Lung microvascular endothelial cell (primary cell): ENCODE data around the gene MYL9. TPM values are rescaled to one million over a fixed set of nuclear protein-coding genes. Genes with fewer than 3 reads are reported as not detected.

Experiments
- DNase-seq, 2 donors: peaks; one replicate each; pipeline versions ENCODE4 v3.0.0 to v3.0.0-alpha.2; 2010; ENCODE audit warnings: low read depth in 2 of 2
- total RNA-seq: library from RNA; depleted of rRNA; stranded (reverse); fragments of >200 nt; gene quantifications from 2 replicates; pipeline ENCODE4 v1.2.1, GENCODE V29; 2014

Gene MYL9
- total RNA-seq, 1 donor from 2014 or later = 0.60 TPM

GRCh38 chr20:36579996-36580545 lies 38.8 kb downstream of the MYL9 start:
- peak in 1 of 2 donors; percentile 38 for DNase-seq

DNA sequence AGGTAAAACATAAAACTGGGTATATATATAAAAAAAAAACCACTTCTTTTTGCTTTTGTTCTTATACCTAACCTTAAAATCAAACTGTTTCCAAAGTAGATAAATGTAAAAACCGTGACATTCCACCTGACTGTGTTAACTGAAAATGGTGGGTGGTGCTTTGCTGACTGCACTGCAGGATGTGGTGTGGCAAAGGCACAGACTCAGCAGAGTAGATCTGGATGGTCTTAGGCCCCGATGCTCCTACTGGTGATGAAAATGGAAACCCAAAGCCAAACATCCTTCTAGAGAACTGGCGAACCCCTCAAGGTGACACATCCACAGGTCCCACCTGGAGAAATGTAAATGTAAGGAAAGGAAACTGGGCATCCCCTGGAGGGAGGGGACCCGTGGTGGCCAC lies 41.0 kb downstream of the MYL9 start:
- no peak for DNase-seq

DNA sequence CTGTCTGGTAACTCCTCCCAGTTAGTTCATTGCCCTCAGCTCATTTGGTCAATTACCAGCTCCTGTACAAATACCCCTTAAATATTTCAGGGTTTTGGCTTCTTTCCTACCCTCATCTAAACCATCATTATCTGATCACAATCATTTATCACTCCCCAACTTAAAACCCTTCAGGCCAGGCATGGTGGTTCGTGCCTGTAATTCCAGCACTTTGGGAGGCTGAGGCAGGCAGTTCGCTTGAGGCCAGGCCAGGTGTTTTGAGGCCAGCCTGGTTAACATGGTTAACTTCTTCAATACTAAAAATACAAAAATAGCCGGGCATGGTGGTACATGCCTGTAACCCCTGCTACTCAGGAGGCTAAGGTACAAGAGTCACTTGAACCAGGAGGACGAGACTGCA lies 41.5 kb downstream of the MYL9 start:
- no peak for DNase-seq

- DNase-seq = no peak
These were observed 42.7 kb downstream of the MYL9 start for GRCh38 chr20:36584018-36584481.

DNA sequence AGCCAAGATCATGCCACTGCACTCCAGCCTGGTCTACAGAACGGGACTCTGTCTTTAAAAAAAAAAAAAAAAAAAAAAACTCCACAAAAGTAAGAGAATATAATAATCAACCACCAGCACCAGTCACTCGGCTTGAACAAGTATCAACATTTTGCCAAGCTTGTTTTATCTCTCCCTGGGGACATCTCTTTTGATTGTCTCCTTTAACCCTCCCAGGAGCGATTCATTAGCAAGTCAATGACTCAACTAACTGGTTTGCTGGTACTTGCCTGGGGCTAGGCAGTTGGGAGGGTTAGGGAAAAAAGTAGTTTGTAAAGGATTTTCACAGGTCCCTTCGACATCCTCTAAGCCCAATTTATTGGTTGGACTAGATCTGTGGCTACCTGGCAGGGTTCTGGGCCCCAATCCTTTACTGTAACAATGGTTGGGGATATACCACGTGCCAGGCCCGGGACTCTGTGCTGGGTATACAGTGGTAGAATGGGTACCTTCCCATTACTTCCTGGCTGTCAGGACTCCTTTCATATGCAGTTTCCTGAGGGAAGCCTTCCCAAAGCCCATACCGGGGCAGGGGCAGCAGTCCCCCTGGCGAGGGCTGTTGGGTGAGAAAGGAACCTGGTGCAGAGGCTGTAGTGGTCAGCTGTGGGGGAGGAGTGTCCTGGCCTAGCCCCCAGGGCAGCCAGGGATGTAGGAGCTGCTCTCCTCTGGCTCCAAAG lies 44.2 kb downstream of the MYL9 start:
- no peak for DNase-seq

GRCh38 chr20:36587388-36588070 lies 46.2 kb downstream of the MYL9 start:
- no peak for DNase-seq

DNA sequence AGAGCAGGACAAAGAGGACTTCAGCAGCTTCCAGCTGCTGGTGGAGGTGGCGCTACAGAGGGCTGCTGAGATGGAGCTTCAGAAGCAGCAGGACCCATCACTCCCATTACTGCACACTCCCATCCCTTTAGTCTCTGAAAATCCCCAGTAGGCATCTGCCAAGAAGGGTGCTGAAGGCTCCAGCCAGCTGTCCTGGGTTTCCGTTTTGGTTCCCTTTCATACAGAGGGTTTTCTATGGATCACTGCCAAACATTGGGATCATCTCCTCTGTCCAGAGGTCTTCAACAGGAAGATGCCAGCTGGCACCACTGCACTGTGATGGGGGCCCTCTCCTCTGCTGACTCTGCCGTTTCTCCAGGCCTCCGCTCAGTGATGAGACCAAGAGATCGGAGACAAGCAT lies 50.0 kb downstream of the MYL9 start:
- DNase-seq = no peak

GRCh38 chr20:36591854-36592641 lies 50.7 kb downstream of the MYL9 start:
- DNase-seq = no peak

- no peak for DNase-seq
These were observed 52.1 kb downstream of the MYL9 start for GRCh38 chr20:36593347-36593929.

- peak in 1 of 2 donors; percentile 43 for DNase-seq
These were observed 58.6 kb downstream of the MYL9 start for GRCh38 chr20:36599912-36600345.

Other genes starting within 250 kb of the MYL9 start
- 9.2 and 15.9 TPM in 2 replicates for gene DLGAP4, start 235.2 kb upstream of the MYL9 start, total RNA-seq
- gene TGIF2, start 32.1 kb downstream of the MYL9 start, total RNA-seq = 15.5 and 22.0 TPM in 2 replicates
- 73.2 and 77.0 TPM in 2 replicates for gene RAB5IF, start 64.3 kb downstream of the MYL9 start, total RNA-seq
- gene SLA2, start 104.7 kb downstream of the MYL9 start, total RNA-seq = not detected in 2 replicates
- 11.3 and 19.2 TPM in 2 replicates for gene NDRG3, start 204.6 kb downstream of the MYL9 start, total RNA-seq
- gene DSN1, start 232.2 kb downstream of the MYL9 start, total RNA-seq = 10.3 and 12.2 TPM in 2 replicates